Measurements from ENCODE around the gene NKAPL.
A peak's percentile ranks its signal among the peaks of the same experiment; 100 is the strongest.

The NKAPL gene

DNA sequence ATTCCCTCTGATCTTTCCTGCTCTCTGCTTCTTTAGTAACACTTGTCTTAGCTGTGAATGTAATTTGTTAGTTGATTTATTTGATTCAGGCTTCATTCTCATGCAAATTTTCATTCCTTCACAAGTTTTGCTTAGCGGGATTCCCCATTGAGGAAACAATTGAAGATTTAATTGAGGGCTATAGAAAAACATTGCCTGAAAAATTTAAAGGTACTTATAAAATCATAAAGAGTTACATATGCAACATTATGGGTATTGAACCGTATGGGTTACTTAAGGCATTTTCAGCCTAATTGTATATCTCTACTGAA lies 45.9 kb upstream of the NKAPL start:
- Histone ChIP-seq H3K4me3 (ENCODE audit: severe bottlenecking) (peak overlapping the region; percentile 33), H3K27ac (ENCODE audit: poor library complexity, severe bottlenecking) (no peak overlapping the region), H3K4me1 (ENCODE audit: insufficient read depth, poor library complexity, severe bottlenecking) (peaks cover 14% of the 10 kb centered on the region), H3K9me3 (ENCODE audit: severe bottlenecking) (no peaks in the 10 kb centered on the region), H3K36me3 (ENCODE audit: low read depth) (no peaks in the 10 kb centered on the region), H3K27me3 (ENCODE audit: insufficient read depth, poor library complexity, severe bottlenecking) (no peaks in the 10 kb centered on the region)
- ATAC-seq (ENCODE audit: low read depth) (no peak), DNase-seq (ENCODE audit: low spot score) (no peak)
- TF ChIP-seq, protein P1, sequence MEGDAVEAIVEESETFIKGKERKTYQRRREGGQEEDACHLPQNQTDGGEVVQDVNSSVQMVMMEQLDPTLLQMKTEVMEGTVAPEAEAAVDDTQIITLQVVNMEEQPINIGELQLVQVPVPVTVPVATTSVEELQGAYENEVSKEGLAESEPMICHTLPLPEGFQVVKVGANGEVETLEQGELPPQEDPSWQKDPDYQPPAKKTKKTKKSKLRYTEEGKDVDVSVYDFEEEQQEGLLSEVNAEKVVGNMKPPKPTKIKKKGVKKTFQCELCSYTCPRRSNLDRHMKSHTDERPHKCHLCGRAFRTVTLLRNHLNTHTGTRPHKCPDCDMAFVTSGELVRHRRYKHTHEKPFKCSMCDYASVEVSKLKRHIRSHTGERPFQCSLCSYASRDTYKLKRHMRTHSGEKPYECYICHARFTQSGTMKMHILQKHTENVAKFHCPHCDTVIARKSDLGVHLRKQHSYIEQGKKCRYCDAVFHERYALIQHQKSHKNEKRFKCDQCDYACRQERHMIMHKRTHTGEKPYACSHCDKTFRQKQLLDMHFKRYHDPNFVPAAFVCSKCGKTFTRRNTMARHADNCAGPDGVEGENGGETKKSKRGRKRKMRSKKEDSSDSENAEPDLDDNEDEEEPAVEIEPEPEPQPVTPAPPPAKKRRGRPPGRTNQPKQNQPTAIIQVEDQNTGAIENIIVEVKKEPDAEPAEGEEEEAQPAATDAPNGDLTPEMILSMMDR (IDR thresholded peaks at IDR 0.05; ENCODE audit: poor library complexity, severe bottlenecking) = no peak

DNA sequence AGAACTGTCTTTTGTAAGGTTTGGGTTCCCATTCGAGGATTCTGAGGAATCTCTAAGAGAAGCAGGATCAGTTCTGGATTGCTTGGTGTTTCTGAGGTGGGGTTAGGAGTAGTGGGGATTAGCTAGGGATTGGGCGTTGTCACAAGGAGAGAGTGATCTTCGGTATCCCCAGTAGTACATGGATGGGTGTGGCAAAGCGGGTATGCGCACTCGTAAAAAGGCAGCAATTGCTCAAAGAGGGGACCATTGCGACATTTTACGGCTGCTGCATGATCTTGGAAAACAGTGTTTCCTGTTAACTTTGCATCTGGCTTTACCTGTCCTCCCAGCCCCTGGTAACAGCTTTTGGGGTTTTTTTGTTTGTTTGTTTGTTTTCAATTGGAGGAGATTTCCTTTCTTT lies 43.7 kb upstream of the NKAPL start:
- H3K27me3 ChIP-seq (ENCODE audit: insufficient read depth, poor library complexity, severe bottlenecking) = no peaks in the 10 kb centered on the region
- H3K27ac ChIP-seq (ENCODE audit: poor library complexity, severe bottlenecking) = no peak overlapping the region

DNA sequence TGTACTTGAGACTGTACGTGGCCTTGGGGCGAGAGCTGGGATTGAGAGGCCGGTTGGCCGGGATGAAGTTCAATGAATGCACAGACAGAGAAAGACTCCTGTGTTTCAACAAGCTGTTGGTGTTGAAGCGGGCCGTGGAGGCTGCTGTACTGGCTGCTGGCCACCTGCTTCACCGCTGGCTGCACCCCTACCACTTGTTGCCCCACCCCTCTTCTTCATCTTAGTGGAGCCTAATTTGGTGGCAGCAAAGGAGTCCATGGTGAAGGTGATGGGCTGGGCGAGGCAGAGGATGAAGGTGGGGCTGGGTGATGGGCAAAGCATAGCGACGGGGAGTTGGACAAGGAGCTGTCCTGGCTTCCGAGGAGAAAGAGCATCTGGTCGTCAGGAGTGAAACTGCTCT lies 41.2 kb upstream of the NKAPL start:
- TF ChIP-seq, protein P1 (IDR thresholded peaks at IDR 0.05; ENCODE audit: poor library complexity, severe bottlenecking) = no peak
- Histone ChIP-seq H3K4me1 (ENCODE audit: insufficient read depth, poor library complexity, severe bottlenecking) (peaks cover 9% of the 10 kb centered on the region), H3K27ac (ENCODE audit: poor library complexity, severe bottlenecking) (no peak overlapping the region), H3K4me3 (ENCODE audit: severe bottlenecking) (peak overlapping the region; percentile 40), H3K36me3 (ENCODE audit: low read depth) (no peaks in the 10 kb centered on the region), H3K9me3 (ENCODE audit: severe bottlenecking) (no peaks in the 10 kb centered on the region), H3K27me3 (ENCODE audit: insufficient read depth, poor library complexity, severe bottlenecking) (no peaks in the 10 kb centered on the region)
- no peak for ATAC-seq (ENCODE audit: low read depth)
- DNase-seq (ENCODE audit: low spot score) = no peak

More for the DNA sequence above, 43.7 kb upstream of the NKAPL start:
- Histone ChIP-seq H3K4me1 (ENCODE audit: insufficient read depth, poor library complexity, severe bottlenecking) (peaks cover 9% of the 10 kb centered on the region), H3K9me3 (ENCODE audit: severe bottlenecking) (no peaks in the 10 kb centered on the region), H3K4me3 (ENCODE audit: severe bottlenecking) (no peak overlapping the region), H3K36me3 (ENCODE audit: low read depth) (no peaks in the 10 kb centered on the region)
- DNase-seq (ENCODE audit: low spot score) (no peak), ATAC-seq (ENCODE audit: low read depth) (no peak)
- TF ChIP-seq, protein P1 (IDR thresholded peaks at IDR 0.05; ENCODE audit: poor library complexity, severe bottlenecking) = no peak

DNA sequence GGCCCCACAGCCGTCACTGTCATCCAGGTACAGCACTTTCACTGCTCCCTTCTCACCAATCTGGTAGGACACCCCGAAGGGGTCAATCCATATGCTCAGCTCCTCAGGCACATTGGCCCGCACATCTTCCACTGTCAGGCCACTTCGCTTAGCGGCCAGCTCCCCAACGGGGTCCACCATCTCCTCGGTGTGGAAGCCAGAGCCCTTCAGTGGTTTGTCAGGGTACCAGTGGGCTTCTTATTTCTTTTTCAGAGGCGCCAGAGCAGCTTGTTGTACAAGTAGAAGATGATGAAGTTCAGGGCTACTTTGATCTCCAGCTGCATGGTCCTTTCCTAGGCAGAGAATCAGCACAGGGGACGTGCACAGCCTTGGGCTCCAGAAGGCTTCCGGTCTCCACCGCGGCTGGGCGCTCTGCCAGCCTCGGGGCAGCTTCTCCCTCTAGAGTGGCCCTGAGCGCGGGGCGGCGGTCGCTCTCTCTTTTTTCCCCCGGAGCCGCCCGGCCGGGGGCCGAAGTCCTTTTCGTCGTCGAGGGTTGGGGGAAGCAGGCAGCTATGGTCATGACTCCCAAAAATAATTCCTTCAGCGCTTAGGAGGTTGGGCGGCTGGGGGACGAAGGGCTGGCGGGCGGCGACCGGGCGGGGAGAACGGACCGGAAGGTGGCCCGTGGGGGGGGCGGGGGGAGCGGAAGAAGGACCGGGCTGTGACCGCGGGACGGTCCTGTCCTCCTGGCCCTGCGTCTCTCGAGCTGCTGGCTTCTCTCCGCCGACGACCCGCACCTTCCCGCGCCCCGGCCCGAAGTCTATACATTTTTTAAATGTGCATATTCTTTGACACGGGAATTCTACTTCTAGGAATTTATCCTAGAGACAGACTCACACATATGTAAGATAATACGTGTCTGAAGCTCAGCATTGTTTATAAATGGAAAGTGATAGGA lies 40.5 kb upstream of the NKAPL start:
- no peaks in the 10 kb centered on the region for H3K27me3 ChIP-seq (ENCODE audit: insufficient read depth, poor library complexity, severe bottlenecking)
- ATAC-seq (ENCODE audit: low read depth) = peak; percentile 80
- DNase-seq (ENCODE audit: low spot score) = no peak
- H3K9me3 ChIP-seq (ENCODE audit: severe bottlenecking) = no peaks in the 10 kb centered on the region
- H3K27ac ChIP-seq (ENCODE audit: poor library complexity, severe bottlenecking) = peak overlapping the region; percentile 34
- TF ChIP-seq, protein P1 (IDR thresholded peaks at IDR 0.05; ENCODE audit: poor library complexity, severe bottlenecking) = no peak
- peaks cover 3% of the 10 kb centered on the region for H3K4me1 ChIP-seq (ENCODE audit: insufficient read depth, poor library complexity, severe bottlenecking)
- peak overlapping the region; percentile 40 for H3K4me3 ChIP-seq (ENCODE audit: severe bottlenecking)
- H3K36me3 ChIP-seq (ENCODE audit: low read depth) = no peaks in the 10 kb centered on the region

All from RWPE2 (cell line).